GM11168 (cell line): Measurements from ENCODE around the gene C11orf21.

Experiments
- in situ Hi-C: fragments of 300-500 bp; cut with MboI; formaldehyde crosslinking; loops from one replicate; pipeline ENCODE4 v1.12.0; 2022; ENCODE audit warnings: low sequenced_read_pairs; ENCODE audit not compliant: unreplicated experiment

Gene C11orf21

GRCh38 chr11:2265396-2265795, 36.3 kb downstream of the C11orf21 start:
- in situ Hi-C loops, result no loop called here

DNA sequence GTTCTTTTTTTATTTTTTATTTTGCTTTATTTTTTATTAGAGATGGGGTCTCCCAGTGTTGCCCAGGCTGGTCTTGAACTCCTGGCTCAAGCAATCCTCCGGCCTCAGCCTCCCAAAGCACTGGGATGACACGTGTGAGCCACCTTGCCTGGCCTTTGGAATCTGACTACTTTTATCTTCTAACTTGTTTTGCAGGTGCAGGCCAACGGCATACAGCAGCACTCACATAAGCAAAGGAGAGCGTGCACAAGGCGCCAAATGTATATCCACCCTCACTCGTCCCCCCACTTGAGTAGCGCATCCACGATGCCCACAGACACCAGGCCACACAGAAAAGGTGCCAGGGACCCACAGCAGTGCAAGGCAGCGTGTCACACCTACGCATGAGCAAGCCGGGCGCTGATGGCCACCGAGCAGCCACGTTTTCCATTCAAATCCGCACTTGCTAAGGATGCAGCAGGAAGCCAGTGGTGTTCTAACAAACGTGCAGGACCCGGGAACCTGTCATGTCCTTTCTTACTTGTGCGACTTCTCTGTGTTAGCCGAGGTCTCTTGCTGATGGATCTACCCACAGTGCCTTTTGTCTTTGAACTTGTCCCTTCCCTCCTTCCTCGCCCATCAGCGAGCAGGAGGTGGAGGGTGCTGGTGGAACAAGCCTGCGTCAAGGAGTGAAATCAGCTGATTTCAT, 37.2 kb downstream of the C11orf21 start:
- in situ Hi-C loops, result no loop called here

- in situ Hi-C loops, result no loop called here
These were observed 37.9 kb downstream of the C11orf21 start for GRCh38 chr11:2263724-2264360.

GRCh38 chr11:2263071-2263565, 38.6 kb downstream of the C11orf21 start:
- in situ Hi-C loops, result no loop called here

DNA sequence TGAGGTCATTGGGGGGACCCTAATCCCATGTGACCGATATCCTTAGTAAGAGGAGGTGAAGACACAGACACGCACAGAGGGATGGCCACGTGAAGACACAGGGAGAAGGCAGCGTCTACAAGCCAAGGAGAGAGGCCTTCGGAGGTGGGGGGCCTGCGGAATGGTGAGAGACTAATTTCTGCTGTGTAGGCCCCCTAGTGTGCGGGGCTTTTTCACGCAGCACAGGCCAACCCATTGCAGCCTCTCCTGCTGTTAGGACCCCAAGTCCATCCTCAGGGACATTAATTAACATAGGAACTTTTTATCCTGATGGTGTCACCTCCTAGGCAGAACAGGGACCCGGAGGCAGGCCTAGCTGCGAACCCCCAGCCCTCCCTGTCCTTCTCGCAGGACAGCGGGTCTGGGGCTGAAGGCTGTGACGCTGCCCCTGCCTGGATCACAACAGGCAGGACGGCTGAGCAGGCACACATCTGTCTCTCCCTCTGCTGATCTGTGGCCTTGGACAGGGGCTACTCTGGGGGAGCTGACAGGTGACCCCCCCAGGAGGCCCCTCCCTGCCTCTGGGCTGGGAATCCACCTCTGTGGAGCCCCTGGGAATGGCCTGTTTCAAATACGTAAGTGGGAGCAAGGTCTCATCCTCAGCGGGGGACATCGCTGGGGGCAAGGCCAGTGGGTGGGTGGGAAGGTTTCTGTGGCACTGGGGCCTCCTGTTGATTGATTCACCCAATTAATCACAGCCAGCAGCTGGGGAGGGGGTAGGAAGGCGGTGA, 39.2 kb downstream of the C11orf21 start:
- in situ Hi-C loops, result no loop called here

DNA sequence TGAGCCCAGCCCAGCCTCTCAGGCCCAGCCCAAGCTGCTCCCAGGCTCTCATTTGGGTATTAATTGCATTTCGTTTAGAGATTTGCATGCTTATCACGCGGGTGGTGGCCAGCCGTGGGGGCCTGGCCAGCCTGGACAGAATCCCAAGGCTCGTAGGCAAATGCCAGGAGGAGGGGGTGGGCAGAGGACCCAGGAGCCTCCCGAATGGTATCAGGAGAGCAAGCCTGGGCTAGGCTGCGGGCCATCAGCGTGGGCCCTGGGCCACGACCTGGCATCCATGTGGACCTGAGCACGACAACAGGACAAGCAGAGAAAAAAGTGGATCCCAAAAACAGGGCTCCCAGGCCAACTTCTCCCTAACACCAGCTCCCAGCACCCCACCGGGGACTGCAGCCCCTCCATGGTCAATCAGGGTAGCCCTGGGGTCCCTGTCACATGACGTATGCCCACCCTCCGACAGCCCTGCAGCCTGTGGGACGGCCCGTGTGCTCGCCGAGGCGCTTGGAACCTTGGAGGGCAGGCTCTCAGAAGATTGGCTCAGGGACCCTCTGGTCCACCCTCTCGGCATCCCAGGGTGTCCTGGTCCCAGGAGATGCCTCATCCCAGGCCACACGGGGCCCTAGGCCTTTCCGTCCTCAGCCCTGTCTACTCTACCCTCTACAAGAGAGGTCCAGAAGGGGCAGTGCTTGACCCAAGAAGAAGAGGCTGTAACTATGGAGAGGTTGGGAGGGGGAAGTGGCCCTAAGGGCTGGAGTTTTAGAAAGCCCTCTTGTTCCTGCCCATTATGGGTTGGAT, 40.1 kb downstream of the C11orf21 start:
- in situ Hi-C loops, result no loop called here

GRCh38 chr11:2260491-2261364, 41.0 kb downstream of the C11orf21 start:
- in situ Hi-C loops, result no loop called here

DNA sequence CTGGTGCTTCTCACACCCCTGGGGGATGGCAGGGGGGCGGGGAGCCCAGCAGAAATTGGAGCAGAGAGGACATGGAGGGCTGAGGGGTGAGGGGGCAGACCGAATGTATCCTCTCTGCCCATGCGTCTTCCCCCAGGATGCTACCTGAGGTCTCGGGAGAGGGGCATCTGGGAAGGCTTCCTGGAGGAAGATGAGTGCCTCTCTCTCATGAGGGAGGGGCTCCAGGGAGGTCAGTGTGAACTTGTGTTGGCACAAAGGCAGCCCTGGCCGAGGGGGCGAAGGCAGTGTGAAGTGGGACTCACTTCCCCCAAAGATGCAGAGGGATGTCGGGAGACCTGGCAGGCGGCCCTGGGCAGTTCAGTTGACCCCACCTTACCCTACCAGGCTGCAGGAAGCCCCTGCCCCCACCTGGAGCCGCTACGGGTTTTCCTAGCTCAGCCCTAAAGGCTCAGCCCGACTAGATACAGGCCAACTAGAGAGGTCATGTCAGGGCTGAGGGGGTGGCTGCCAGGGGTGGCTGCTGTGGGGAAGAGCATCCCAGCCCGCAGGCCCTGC, 41.7 kb downstream of the C11orf21 start:
- in situ Hi-C loops, result no loop called here

- in situ Hi-C loops, result no loop called here
These were observed 42.3 kb downstream of the C11orf21 start for GRCh38 chr11:2259466-2259830.

GRCh38 chr11:2258501-2259465, 42.9 kb downstream of the C11orf21 start:
- in situ Hi-C loops, result no loop called here

GRCh38 chr11:2256951-2257700, 44.6 kb downstream of the C11orf21 start:
- in situ Hi-C loops, result no loop called here

GRCh38 chr11:2256293-2256913, 45.3 kb downstream of the C11orf21 start:
- in situ Hi-C loops, result no loop called here

GRCh38 chr11:2252018-2252417, 49.7 kb downstream of the C11orf21 start:
- in situ Hi-C loops, result no loop called here

- in situ Hi-C loops, result no loop called here
These were observed 50.6 kb downstream of the C11orf21 start for GRCh38 chr11:2251138-2251537.

DNA sequence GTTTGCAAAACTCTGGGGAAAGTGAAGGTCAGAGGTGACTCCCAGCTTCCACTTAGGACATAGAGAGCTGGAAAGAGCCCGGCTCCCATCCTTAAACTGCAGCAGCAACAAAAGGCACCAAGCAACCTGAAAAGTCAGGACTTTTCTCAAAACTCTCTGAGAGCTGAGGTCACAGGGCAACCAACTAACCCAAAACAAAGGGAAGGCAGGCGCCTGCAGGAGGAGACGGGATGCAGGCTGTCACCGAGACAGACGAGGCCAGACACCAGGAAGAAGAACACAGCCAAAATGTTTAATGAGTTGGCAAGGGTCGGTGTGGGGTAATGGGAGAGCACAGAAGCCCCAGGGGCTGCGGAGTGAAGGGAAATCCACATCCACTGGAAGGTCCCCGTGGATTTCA, 51.2 kb downstream of the C11orf21 start:
- in situ Hi-C loops, result no loop called here

GRCh38 chr11:2250041-2250440, 51.7 kb downstream of the C11orf21 start:
- in situ Hi-C loops, result no loop called here
